Hepatocyte (in vitro differentiated cells): ENCODE data around the gene TFG. TPM values are rescaled to one million over a fixed set of nuclear protein-coding genes. Genes with fewer than 3 reads are reported as not detected.
A peak's percentile ranks its signal among the peaks of the same experiment; 100 is the strongest.

Experiments used
- DNase-seq: peaks from one replicate; pipeline ENCODE4 v3.0.0-alpha.2; 2016; ENCODE audit warnings: low spot score
- H2AFZ ChIP-seq: fragments of 200-600 bp; sonication (generic); 2 replicates; pipeline ENCODE4 v1.6.0; 2016; ENCODE audit warnings: antibody characterized with exemption, mild to moderate bottlenecking
- H3K27ac ChIP-seq: fragments of 200-600 bp; sonication (generic); 2 replicates; pipeline ENCODE4 v1.5.1; 2016; ENCODE audit warnings: mild to moderate bottlenecking
- H3K27me3 ChIP-seq: fragments of 200-600 bp; sonication (generic); 2 replicates; pipeline ENCODE4 v1.6.1; 2016
- H3K36me3 ChIP-seq: fragments of 200-600 bp; sonication (generic); replicated peaks from 2 replicates; pipeline ENCODE4 v1.5.1; 2016; ENCODE audit warnings: low read depth; ENCODE audit not compliant: insufficient read depth
- H3K4me1 ChIP-seq: fragments of 200-600 bp; sonication (generic); 2 replicates; pipeline ENCODE4 v1.5.1; 2016; ENCODE audit warnings: mild to moderate bottlenecking, moderate library complexity; ENCODE audit not compliant: insufficient read depth
- H3K4me2 ChIP-seq: fragments of 200-600 bp; sonication (generic); 2 replicates; pipeline ENCODE4 v1.6.0; 2016
- H3K4me3 ChIP-seq: fragments of 200-600 bp; sonication (generic); 2 replicates; pipeline ENCODE4 v1.5.1; 2016; ENCODE audit warnings: mild to moderate bottlenecking
- H3K79me2 ChIP-seq: fragments of 200-600 bp; sonication (generic); 2 replicates; pipeline ENCODE4 v1.6.0; 2017; ENCODE audit warnings: mild to moderate bottlenecking
- H3K9me2 ChIP-seq: fragments of 200-600 bp; sonication (generic); replicated peaks from 2 replicates; pipeline ENCODE4 v1.6.0; 2017; ENCODE audit warnings: mild to moderate bottlenecking; ENCODE audit not compliant: insufficient read depth
- H3K9me3 ChIP-seq: fragments of 200-600 bp; sonication (generic); 2 replicates; pipeline ENCODE4 v1.5.1; 2016; ENCODE audit warnings: low read depth, mild to moderate bottlenecking
- H4K20me1 ChIP-seq: fragments of 200-600 bp; sonication (generic); 2 replicates; pipeline ENCODE4 v1.6.0; 2016; ENCODE audit warnings: mild to moderate bottlenecking; ENCODE audit not compliant: insufficient read depth, poor library complexity, severe bottlenecking
- CTCF ChIP-seq: fragments of 200-600 bp; sonication (generic); IDR thresholded peaks from 2 replicates; pipeline ENCODE4 v1.5.1; 2016; ENCODE audit warnings: antibody characterized with exemption, mild to moderate bottlenecking; ENCODE audit not compliant: poor library complexity
- EZH2 ChIP-seq: fragments of 200-600 bp; sonication (generic); IDR thresholded peaks from 2 replicates; pipeline ENCODE4 v1.6.1; 2016; ENCODE audit warnings: antibody characterized with exemption, mild to moderate bottlenecking, borderline replicate concordance
- EZH2phosphoT487 ChIP-seq: fragments of 200-600 bp; sonication (generic); IDR thresholded peaks from one replicate; pipeline ENCODE4 v1.6.1; 2018; ENCODE audit warnings: antibody characterized with exemption, mild to moderate bottlenecking, low read depth, moderate library complexity; ENCODE audit not compliant: unreplicated experiment, severe bottlenecking
- WGBS: methylation state at CpG from one replicate; pipeline ENCODE4 v1.1.6; 2016; ENCODE audit warnings: low lambda C conversion rate; ENCODE audit errors: missing lambda C conversion rate; 5-methylcytosine and 5-hydroxymethylcytosine counted together
- polyA plus RNA-seq: library from polyadenylated mRNA; unstranded; fragments of >200 nt; fragmentation: Nextera tagmentation; extraction: Ambion mirVana; gene quantifications from 2 replicates; pipeline ENCODE4 v1.2.1, GENCODE V29; 2016
- total RNA-seq: library from RNA; depleted of rRNA; stranded (reverse); fragments of >200 nt; gene quantifications from 2 replicates; pipeline ENCODE4 v1.2.3, GENCODE V29; 2014

TFG gene
- total and polyA plus RNA-seq, 2 experiments from 2014 or later: 150 to 228 TPM

- Histone ChIP-seq H3K36me3 (peaks cover 7% of the 10 kb centered on the region), H3K4me2 (no peak overlapping the region), H3K27ac (no peak overlapping the region), H4K20me1 (peaks cover 49% of the 10 kb centered on the region), H3K4me1 (no peaks in the 10 kb centered on the region), H3K9me3 (no peaks in the 10 kb centered on the region), H3K4me3 (no peak overlapping the region), H3K9me2 (no peaks in the 10 kb centered on the region), H3K27me3 (no peaks in the 10 kb centered on the region), H3K79me2 (peaks cover 68% of the 10 kb centered on the region), H2AFZ (no peak overlapping the region)
- peak; percentile 26 for DNase-seq
- TF ChIP-seq CTCF: peak; percentile 51
- TF ChIP-seq EZH2: no peak
- WGBS: 34% methylated on average over 2 of the region's 2 CpGs
Measured at GRCh38 chr3:100737334-100737733, 28.0 kb downstream of the TFG start.

- Histone ChIP-seq H3K4me1 (no peaks in the 10 kb centered on the region), H3K4me2 (no peak overlapping the region), H3K36me3 (peaks cover 18% of the 10 kb centered on the region), H3K9me3 (no peaks in the 10 kb centered on the region), H3K4me3 (no peak overlapping the region), H3K9me2 (no peaks in the 10 kb centered on the region), H2AFZ (no peak overlapping the region), H3K27ac (no peak overlapping the region), H4K20me1 (peaks cover 27% of the 10 kb centered on the region), H3K27me3 (no peaks in the 10 kb centered on the region), H3K79me2 (peaks cover 42% of the 10 kb centered on the region)
- 100% methylated on average over 1 of the region's 1 CpG for WGBS
- DNase-seq: no peak
- TF ChIP-seq EZH2 (no peak), CTCF (no peak)
Measured at GRCh38 chr3:100740207-100740606, 30.9 kb downstream of the TFG start.

- H4K20me1 ChIP-seq: peaks cover 17% of the 10 kb centered on the region
- no peaks in the 10 kb centered on the region for H3K27me3 ChIP-seq
- peaks cover 31% of the 10 kb centered on the region for H3K79me2 ChIP-seq
- no peak overlapping the region for H2AFZ ChIP-seq
- no peak overlapping the region for H3K27ac ChIP-seq
- H3K36me3 ChIP-seq: peaks cover 21% of the 10 kb centered on the region
- H3K4me3 ChIP-seq: no peak overlapping the region
- WGBS: 95% methylated on average over 3 of the region's 3 CpGs
- H3K9me3 ChIP-seq: no peaks in the 10 kb centered on the region
- H3K9me2 ChIP-seq: no peaks in the 10 kb centered on the region
- no peaks in the 10 kb centered on the region for H3K4me1 ChIP-seq
- H3K4me2 ChIP-seq: no peak overlapping the region
- TF ChIP-seq EZH2phosphoT487 (no peak), CTCF (no peak), EZH2 (no peak)
- DNase-seq: no peak
Measured at GRCh38 chr3:100743535-100743934, 34.2 kb downstream of the TFG start.

GRCh38 chr3:100744671-100745070 is 35.4 kb downstream of the TFG start:
- Histone ChIP-seq H3K9me2 (no peaks in the 10 kb centered on the region), H3K4me2 (no peak overlapping the region), H3K79me2 (peaks cover 20% of the 10 kb centered on the region), H2AFZ (no peak overlapping the region), H3K4me1 (no peaks in the 10 kb centered on the region), H3K4me3 (no peak overlapping the region), H3K27me3 (no peaks in the 10 kb centered on the region), H4K20me1 (peaks cover 8% of the 10 kb centered on the region), H3K27ac (no peak overlapping the region), H3K36me3 (peaks cover 20% of the 10 kb centered on the region), H3K9me3 (no peaks in the 10 kb centered on the region)
- WGBS: 96% methylated on average over 2 of the region's 2 CpGs
- TF ChIP-seq EZH2phosphoT487: no peak
- no peak for TF ChIP-seq CTCF
- no peak for TF ChIP-seq EZH2
- DNase-seq: no peak
